ENCODE measurements around the gene PPP1R16B.
"Not testable (repeated sequence)": the region's sequence is repeated elsewhere in the genome, so short reads cannot be mapped to it uniquely, and the experiment has no call there.

Gene PPP1R16B

GRCh38 chr20:38812182-38812581 is 6.7 kb downstream of the PPP1R16B start:
- TF ChIP-seq EZH2phosphoT487 (conservative IDR thresholded peaks at IDR 0.05; ENCODE audit: low read length) (no peak), CTCF (IDR thresholded peaks at IDR 0.05; ENCODE audit: insufficient read depth, low read length, poor library complexity, severe bottlenecking) (no peak)
- Histone ChIP-seq H3K4me3 (ENCODE audit: insufficient read depth, low read length, poor library complexity, severe bottlenecking) (no peak overlapping the region), H3K36me3 (ENCODE audit: low read length) (peaks cover 13% of the 10 kb centered on the region), H3F3A (ENCODE audit: insufficient read depth) (0 out of 2 replicates have a peak, but pooled peaks cover 5% of the 10 kb centered on the region), H3K79me2 (ENCODE audit: insufficient read depth, low read length) (peaks cover 98% of the 10 kb centered on the region), H2AFZ (ENCODE audit: low read depth, low read length, severe bottlenecking) (no peak overlapping the region), H4K20me1 (ENCODE audit: low read depth, low read length) (peaks cover 23% of the 10 kb centered on the region), H3K9ac (ENCODE audit: low read length) (no peak overlapping the region), H3K9me3 (ENCODE audit: insufficient read depth, low read length) (no peaks in the 10 kb centered on the region), H3K27ac (ENCODE audit: low read depth, low read length) (peak overlapping the region; percentile 46), H3K4me2 (ENCODE audit: low read depth, low read length, poor library complexity, severe bottlenecking) (peak overlapping the region; percentile 9), H3K9me2 (replicated peaks; ENCODE audit: insufficient read depth, low read length) (no peaks in the 10 kb centered on the region), H3K27me3 (ENCODE audit: low read length) (no peaks in the 10 kb centered on the region)

GRCh38 chr20:38812709-38813573 is 7.4 kb downstream of the PPP1R16B start:
- H3K79me2 ChIP-seq (ENCODE audit: insufficient read depth, low read length), result peaks cover 98% of the 10 kb centered on the region
- no peak overlapping the region for H3K4me3 ChIP-seq (ENCODE audit: insufficient read depth, low read length, poor library complexity, severe bottlenecking)
- no peaks in the 10 kb centered on the region for H3K9me2 ChIP-seq (replicated peaks; ENCODE audit: insufficient read depth, low read length)
- H3K4me2 ChIP-seq (ENCODE audit: low read depth, low read length, poor library complexity, severe bottlenecking), result peak overlapping the region; percentile 16
- H4K20me1 ChIP-seq (ENCODE audit: low read depth, low read length), result peaks cover 23% of the 10 kb centered on the region
- no peak for TF ChIP-seq EZH2phosphoT487 (conservative IDR thresholded peaks at IDR 0.05; ENCODE audit: low read length)
- no peak for TF ChIP-seq CTCF (IDR thresholded peaks at IDR 0.05; ENCODE audit: insufficient read depth, low read length, poor library complexity, severe bottlenecking)
- 0 out of 2 replicates have a peak, but pooled peaks cover 5% of the 10 kb centered on the region for H3F3A ChIP-seq (ENCODE audit: insufficient read depth)
- peaks cover 13% of the 10 kb centered on the region for H3K36me3 ChIP-seq (ENCODE audit: low read length)
- H3K27me3 ChIP-seq (ENCODE audit: low read length), result no peaks in the 10 kb centered on the region
- H3K27ac ChIP-seq (ENCODE audit: low read depth, low read length), result peak overlapping the region; percentile 46
- H3K9me3 ChIP-seq (ENCODE audit: insufficient read depth, low read length), result no peaks in the 10 kb centered on the region
- no peak overlapping the region; the same call in 1 of the 2 replicates for H3K9ac ChIP-seq (ENCODE audit: low read length)
- no peak overlapping the region for H2AFZ ChIP-seq (ENCODE audit: low read depth, low read length, severe bottlenecking)

DNA sequence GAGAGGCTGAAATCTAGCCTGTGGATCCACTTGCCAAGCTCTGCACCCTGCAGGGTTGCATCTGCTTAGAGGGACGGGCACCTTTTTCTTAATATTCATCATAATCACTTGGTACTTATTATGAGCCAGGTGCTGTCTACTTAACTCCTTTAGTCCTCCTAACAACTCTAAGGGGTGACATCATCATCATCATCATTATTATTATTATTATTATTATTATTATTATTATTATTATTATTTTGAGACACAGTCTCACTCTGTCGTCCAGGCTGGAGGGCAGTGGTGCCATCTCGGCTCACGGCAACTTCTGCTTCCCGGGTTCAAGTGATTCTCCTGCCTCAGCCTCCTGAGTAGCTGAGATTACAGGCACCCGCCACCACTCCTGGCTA is 8.1 kb downstream of the PPP1R16B start:
- H3K27me3 ChIP-seq (ENCODE audit: low read length); H3F3A ChIP-seq (ENCODE audit: insufficient read depth); H3K4me2 ChIP-seq (ENCODE audit: low read depth, low read length, poor library complexity, severe bottlenecking); H3K9me2 ChIP-seq (replicated peaks; ENCODE audit: insufficient read depth, low read length); H2AFZ ChIP-seq (ENCODE audit: low read depth, low read length, severe bottlenecking); H3K9ac ChIP-seq (ENCODE audit: low read length); H3K4me3 ChIP-seq (ENCODE audit: insufficient read depth, low read length, poor library complexity, severe bottlenecking); H3K9me3 ChIP-seq (ENCODE audit: insufficient read depth, low read length): not testable (repeated sequence)
- H3K36me3 ChIP-seq (ENCODE audit: low read length), result peaks cover 13% of the 10 kb centered on the region
- H3K79me2 ChIP-seq (ENCODE audit: insufficient read depth, low read length), result peaks cover 98% of the 10 kb centered on the region
- peak overlapping the region; percentile 46; the same call in 1 of the 2 replicates for H3K27ac ChIP-seq (ENCODE audit: low read depth, low read length)
- H4K20me1 ChIP-seq (ENCODE audit: low read depth, low read length), result peaks cover 23% of the 10 kb centered on the region

DNA sequence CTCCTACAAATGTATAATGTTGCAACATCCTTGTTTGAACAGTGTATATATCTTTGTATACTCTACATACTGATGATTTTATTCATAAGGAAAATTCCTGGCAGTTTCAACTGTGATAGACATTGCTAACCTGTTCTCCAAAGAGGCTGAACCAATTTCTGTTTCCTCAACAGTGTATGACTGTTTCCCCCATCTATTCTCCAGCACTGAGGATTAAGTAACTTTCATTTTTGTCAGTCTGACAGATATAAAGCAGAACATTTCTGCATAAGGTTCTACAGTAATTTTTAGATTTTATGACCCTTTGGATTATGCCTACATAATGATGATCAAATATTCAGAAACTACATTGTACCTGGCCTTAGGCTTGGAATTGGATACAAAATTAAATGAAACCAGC is 9.9 kb downstream of the PPP1R16B start:
- H3K4me2 ChIP-seq (ENCODE audit: low read depth, low read length, poor library complexity, severe bottlenecking), result no peak overlapping the region
- H2AFZ ChIP-seq (ENCODE audit: low read depth, low read length, severe bottlenecking), result no peak overlapping the region
- 0 out of 2 replicates have a peak, but pooled peaks cover 12% of the 10 kb centered on the region for H3F3A ChIP-seq (ENCODE audit: insufficient read depth)
- no peaks in the 10 kb centered on the region for H3K9me2 ChIP-seq (replicated peaks; ENCODE audit: insufficient read depth, low read length)
- no peak overlapping the region for H3K27ac ChIP-seq (ENCODE audit: low read depth, low read length)
- H4K20me1 ChIP-seq (ENCODE audit: low read depth, low read length), result peaks cover 28% of the 10 kb centered on the region
- H3K9me3 ChIP-seq (ENCODE audit: insufficient read depth, low read length), result no peaks in the 10 kb centered on the region
- no peak overlapping the region for H3K9ac ChIP-seq (ENCODE audit: low read length)
- peaks cover 15% of the 10 kb centered on the region for H3K36me3 ChIP-seq (ENCODE audit: low read length)
- TF ChIP-seq CTCF (IDR thresholded peaks at IDR 0.05; ENCODE audit: insufficient read depth, low read length, poor library complexity, severe bottlenecking) (no peak), EZH2phosphoT487 (conservative IDR thresholded peaks at IDR 0.05; ENCODE audit: low read length) (no peak)
- no peak overlapping the region for H3K4me3 ChIP-seq (ENCODE audit: insufficient read depth, low read length, poor library complexity, severe bottlenecking)
- peaks cover 98% of the 10 kb centered on the region for H3K79me2 ChIP-seq (ENCODE audit: insufficient read depth, low read length)
- no peaks in the 10 kb centered on the region for H3K27me3 ChIP-seq (ENCODE audit: low read length)

Data from SU-DHL-6 (cell line).